ENCODE data around the gene SHQ1. TPM values are rescaled to one million over a fixed set of nuclear protein-coding genes. Genes with fewer than 3 reads are reported as not detected.
"Not testable (repeated sequence)": the region's sequence is repeated elsewhere in the genome, so short reads cannot be mapped to it uniquely, and the experiment has no call there.

Gene SHQ1
- total and polyA plus RNA-seq, 11 donors = 7.2 to 26.0 (median 19.9) TPM

- TF ChIP-seq CTCF (IDR thresholded peaks at IDR 0.05) (no peak), POLR2A (IDR thresholded peaks at IDR 0.05) (no peak)
- intact Hi-C loops (cut with DNase I) = no loop called here
- peaks cover 0 to 18% (median 1%) of the 10 kb centered on the region in 12 donors for H3K4me1 ChIP-seq
- H3K27ac ChIP-seq = no peak overlapping the region
- no peak overlapping the region for H3K4me3 ChIP-seq
- peaks cover 0 to 12% (median 0%) of the 10 kb centered on the region in 12 donors for H3K9me3 ChIP-seq
- ATAC-seq (no peak), DNase-seq (no peak)
- WGBS, 4 donors = 81 to 96% (median 88%) methylated on average over 2 of the region's 2 CpGs
- H3K27me3 ChIP-seq = no peaks in the 10 kb centered on the region
- no peaks in the 10 kb centered on the region for H3K36me3 ChIP-seq
Observed at GRCh38 chr3:72720566-72720965, 127.7 kb downstream of the SHQ1 start.

GRCh38 chr3:72719137-72719536, 129.1 kb downstream of the SHQ1 start:
- ATAC-seq (no peak), DNase-seq (no peak)
- intact Hi-C loops (cut with DNase I) = no loop called here
- Histone ChIP-seq H3K9me3 (peaks cover 0 to 24% (median 2%) of the 10 kb centered on the region in 12 donors), H3K27ac (no peak overlapping the region), H3K27me3 (no peaks in the 10 kb centered on the region), H3K4me3 (no peak overlapping the region), H3K36me3 (no peaks in the 10 kb centered on the region), H3K4me1 (peaks cover 0 to 18% (median 1%) of the 10 kb centered on the region in 12 donors)
- TF ChIP-seq POLR2A (IDR thresholded peaks at IDR 0.05) = no peak

- H3K4me1 ChIP-seq; H3K4me3 ChIP-seq; DNase-seq; H3K27ac ChIP-seq; H3K36me3 ChIP-seq; ATAC-seq; H3K27me3 ChIP-seq; intact Hi-C loops (cut with DNase I): not testable (repeated sequence)
- 80 to 98% (median 92%) methylated on average over 2 to 3 of the region's 3 CpGs for WGBS, 4 donors
- H3K9me3 ChIP-seq = peaks cover 0 to 31% (median 2%) of the 10 kb centered on the region in 12 donors
Observed at GRCh38 chr3:72714135-72714534, 134.1 kb downstream of the SHQ1 start.

- intact Hi-C loops (cut with DNase I); H3K36me3 ChIP-seq; H3K27ac ChIP-seq; H3K27me3 ChIP-seq; H3K4me1 ChIP-seq; H3K4me3 ChIP-seq; ATAC-seq; DNase-seq: not testable (repeated sequence)
- WGBS, 4 donors = 93 to 97% (median 95%) methylated on average over 4 of the region's 4 CpGs
- peaks cover 0 to 21% (median 0%) of the 10 kb centered on the region in 12 donors for H3K9me3 ChIP-seq
Observed at GRCh38 chr3:72710471-72710870, 137.8 kb downstream of the SHQ1 start.

GRCh38 chr3:72708441-72708840, 139.8 kb downstream of the SHQ1 start:
- DNase-seq = no peak
- 82 to 95% (median 91%) methylated on average over 2 of the region's 2 CpGs for WGBS, 4 donors
- intact Hi-C loops (cut with DNase I) = no loop called here
- TF ChIP-seq POLR2A (IDR thresholded peaks at IDR 0.05) (no peak), CTCF (IDR thresholded peaks at IDR 0.05) (no peak)
- Histone ChIP-seq H3K4me1 (no peaks in the 10 kb centered on the region), H3K4me3 (no peak overlapping the region), H3K36me3 (no peaks in the 10 kb centered on the region), H3K27me3 (no peaks in the 10 kb centered on the region), H3K27ac (no peak overlapping the region), H3K9me3 (peaks cover 0 to 6% (median 0%) of the 10 kb centered on the region in 12 donors)
- ATAC-seq = no peak

GRCh38 chr3:72702997-72703396, 145.2 kb downstream of the SHQ1 start:
- H3K27ac ChIP-seq = no peak overlapping the region
- H3K36me3 ChIP-seq = no peaks in the 10 kb centered on the region
- peaks cover 0 to 9% (median 0%) of the 10 kb centered on the region in 12 donors for H3K4me1 ChIP-seq
- no peak overlapping the region for H3K4me3 ChIP-seq
- no peaks in the 10 kb centered on the region for H3K27me3 ChIP-seq
- no peak for TF ChIP-seq CTCF (IDR thresholded peaks at IDR 0.05)
- TF ChIP-seq POLR2A (IDR thresholded peaks at IDR 0.05) = no peak
- intact Hi-C loops (cut with DNase I) = no loop called here
- WGBS, 4 donors = 90 to 93% (median 92%) methylated on average over 4 of the region's 4 CpGs
- ATAC-seq (no peak), DNase-seq (no peak)
- no peaks in the 10 kb centered on the region for H3K9me3 ChIP-seq

All from heart left ventricle (tissue), 16 donors.